GM19238 (cell line): Measurements from ENCODE around the gene RASGEF1C.

Experiments used
- DNase-seq: peaks from one replicate; pipeline ENCODE4 v3.0.0; 2011; ENCODE audit warnings: low spot score; ENCODE audit not compliant: insufficient read length

The RASGEF1C gene

DNA sequence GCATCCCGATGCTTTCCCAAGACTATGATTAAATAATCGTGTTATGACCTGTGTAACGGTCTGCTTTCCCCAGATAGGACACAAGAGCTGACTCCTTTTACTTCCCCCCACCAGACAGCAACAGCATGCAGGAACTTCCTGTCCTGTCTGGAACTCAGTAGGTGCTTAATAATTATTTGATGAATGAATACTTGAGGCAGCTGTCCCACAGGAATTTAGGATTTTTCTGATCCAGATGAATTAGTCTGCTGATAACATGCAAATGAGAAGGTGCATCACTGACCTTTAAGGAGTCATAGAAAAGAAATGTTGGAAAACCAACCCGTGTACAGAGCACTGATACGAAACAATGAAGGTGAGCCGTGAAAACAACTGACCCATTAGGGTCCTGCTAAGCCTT is 149.7 kb downstream of the RASGEF1C start:
- no peak for DNase-seq

DNA sequence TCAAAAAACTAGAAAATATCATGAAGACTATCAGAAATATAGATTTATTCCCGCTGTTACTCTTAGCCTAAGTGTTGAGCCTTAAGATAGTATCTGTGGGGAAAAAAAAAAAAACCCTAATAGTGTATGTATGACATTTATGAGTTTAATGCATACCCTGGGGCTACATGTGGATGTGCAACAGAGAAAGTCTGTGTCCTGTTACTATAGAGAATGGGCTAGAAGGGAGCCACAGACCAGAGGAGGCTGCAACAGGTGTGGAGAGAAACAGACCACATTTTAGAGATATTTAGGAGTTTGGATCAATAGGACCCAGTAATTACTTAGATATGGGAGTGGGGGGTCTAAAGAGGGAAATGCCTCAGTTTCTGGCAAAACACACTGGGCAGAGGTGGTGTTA is 152.9 kb downstream of the RASGEF1C start:
- DNase-seq, result no peak

DNA sequence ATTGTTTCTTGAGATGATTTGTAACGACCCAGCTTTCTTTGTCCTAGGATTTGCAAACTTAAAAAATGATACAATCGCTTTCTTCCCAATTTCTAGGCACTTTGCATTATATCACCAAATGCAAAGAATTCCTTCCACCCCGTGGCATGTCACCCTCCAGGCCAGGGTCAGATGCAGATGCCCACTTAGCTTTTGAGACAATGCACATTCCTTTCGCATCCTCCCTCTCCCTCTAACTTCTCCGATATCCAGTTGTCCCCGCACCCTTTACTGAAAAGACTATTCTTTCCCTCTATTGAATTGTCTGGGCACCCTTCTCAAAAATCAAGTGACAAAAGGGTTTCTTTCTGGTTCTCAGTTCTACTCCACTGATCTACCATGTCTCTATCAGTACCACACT is 154.8 kb downstream of the RASGEF1C start:
- no peak for DNase-seq

DNA sequence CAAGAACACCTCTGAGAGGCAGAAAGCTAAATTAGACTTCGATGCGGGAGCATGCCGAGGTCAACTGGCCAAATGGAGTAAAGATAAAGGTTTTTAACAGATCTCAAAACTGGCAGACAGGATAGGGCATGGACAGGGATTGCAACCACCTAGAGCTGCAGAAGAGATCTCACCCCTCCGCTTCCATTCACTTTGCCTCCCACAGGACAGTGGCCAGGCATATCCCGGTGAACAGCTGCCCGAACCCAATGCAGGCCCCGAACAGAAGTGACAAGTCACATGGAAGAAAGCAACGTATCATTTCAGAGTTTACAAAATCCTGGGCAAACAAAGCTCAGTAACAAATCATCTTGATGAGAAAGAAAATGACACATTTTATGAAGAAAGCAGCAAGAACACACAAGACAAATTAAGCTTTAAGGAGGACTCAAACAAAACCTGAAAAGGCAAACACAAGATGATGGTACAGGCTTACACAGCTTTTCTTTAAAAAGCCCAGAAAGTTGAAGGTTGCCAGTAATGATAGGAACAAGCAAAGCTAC is 155.9 kb downstream of the RASGEF1C start:
- no peak for DNase-seq

DNA sequence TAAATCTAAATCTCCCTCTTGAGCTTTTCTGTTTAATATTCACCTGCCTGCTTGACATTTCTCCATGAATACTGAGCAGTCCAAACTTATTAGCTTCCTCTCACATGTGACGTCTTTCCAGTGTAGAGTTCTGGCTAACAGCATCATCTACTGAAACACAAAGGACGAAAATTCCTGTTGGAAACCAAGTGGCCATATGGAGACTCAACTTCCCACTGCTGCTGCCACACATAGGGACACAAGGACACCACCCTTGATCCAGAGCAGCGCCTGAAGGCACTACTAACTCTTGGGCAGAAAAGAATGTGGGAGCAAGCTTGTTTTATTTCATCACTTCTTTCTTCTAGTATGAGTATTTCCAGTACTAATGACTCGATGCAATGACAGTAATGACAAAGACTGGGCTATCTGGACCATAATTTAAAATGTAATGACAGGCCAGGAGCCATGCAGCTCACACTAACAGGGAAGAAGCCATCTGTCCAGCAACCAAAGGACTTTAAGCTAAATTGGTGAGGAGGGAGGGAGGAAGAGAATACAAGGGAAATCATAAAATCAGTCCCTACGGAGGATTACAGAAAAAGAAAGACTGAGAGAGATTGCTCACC is 156.7 kb downstream of the RASGEF1C start:
- DNase-seq, result no peak
